ENCODE results near the gene GLYATL1. TPM values are rescaled to one million over a fixed set of nuclear protein-coding genes. Genes with fewer than 3 reads are reported as not detected.
A peak's percentile ranks its signal among the peaks of the same experiment; 100 is the strongest.

The GLYATL1 gene
- total RNA-seq, 2 donors from 2014 or later = not detected

GRCh38 chr11:58957922-58958321, 18.6 kb downstream of the GLYATL1 start:
- Histone ChIP-seq H3K27me3 (no peaks in the 10 kb centered on the region), H3K4me3 (no peak overlapping the region), H3K36me3 (no peaks in the 10 kb centered on the region), H3K9me3 (no peaks in the 10 kb centered on the region), H3K4me1 (no peaks in the 10 kb centered on the region), H3K27ac (no peak overlapping the region)
- no peak for DNase-seq (ENCODE audit: low spot score)
- TF ChIP-seq CTCF (IDR thresholded peaks at IDR 0.05) = no peak

GRCh38 chr11:58958500-58958899, 19.2 kb downstream of the GLYATL1 start:
- TF ChIP-seq CTCF (IDR thresholded peaks at IDR 0.05) = peak in 1 of 2 donors; percentile 36
- Histone ChIP-seq H3K4me3 (no peak overlapping the region), H3K36me3 (no peaks in the 10 kb centered on the region), H3K27me3 (no peaks in the 10 kb centered on the region), H3K4me1 (no peaks in the 10 kb centered on the region), H3K9me3 (no peaks in the 10 kb centered on the region), H3K27ac (no peak overlapping the region)
- no peak for DNase-seq (ENCODE audit: low spot score)

GRCh38 chr11:58963551-58964104, 24.3 kb downstream of the GLYATL1 start:
- H3K4me3 ChIP-seq = no peak overlapping the region
- H3K27ac ChIP-seq = no peak overlapping the region
- no peak for DNase-seq (ENCODE audit: low spot score)
- no peaks in the 10 kb centered on the region for H3K4me1 ChIP-seq
- H3K36me3 ChIP-seq = no peaks in the 10 kb centered on the region
- H3K9me3 ChIP-seq = no peaks in the 10 kb centered on the region
- H3K27me3 ChIP-seq = no peaks in the 10 kb centered on the region
- no peak for TF ChIP-seq CTCF (IDR thresholded peaks at IDR 0.05)

GRCh38 chr11:58965246-58965985, 26.1 kb downstream of the GLYATL1 start:
- H3K4me1 ChIP-seq = no peaks in the 10 kb centered on the region
- no peaks in the 10 kb centered on the region for H3K36me3 ChIP-seq
- DNase-seq (ENCODE audit: low spot score) = no peak
- H3K9me3 ChIP-seq = no peaks in the 10 kb centered on the region
- no peak overlapping the region for H3K27ac ChIP-seq
- H3K4me3 ChIP-seq = no peak overlapping the region
- no peak for TF ChIP-seq CTCF (IDR thresholded peaks at IDR 0.05)
- H3K27me3 ChIP-seq = no peaks in the 10 kb centered on the region

- peaks cover 0 to 8% of the 10 kb centered on the region in 2 donors for H3K9me3 ChIP-seq
- H3K4me1 ChIP-seq = no peaks in the 10 kb centered on the region
- no peaks in the 10 kb centered on the region for H3K36me3 ChIP-seq
- TF ChIP-seq CTCF (IDR thresholded peaks at IDR 0.05) = no peak
- no peak for DNase-seq (ENCODE audit: low spot score)
- H3K27me3 ChIP-seq = no peaks in the 10 kb centered on the region
- H3K27ac ChIP-seq = no peak overlapping the region
- no peak overlapping the region for H3K4me3 ChIP-seq
These were observed 29.0 kb downstream of the GLYATL1 start for GRCh38 chr11:58968251-58968711.
